CD4-positive, alpha-beta T cell (primary cell): ENCODE measurements around the gene CYTH4. TPM values are rescaled to one million over a fixed set of nuclear protein-coding genes. Genes with fewer than 3 reads are reported as not detected.
A peak's percentile ranks its signal among the peaks of the same experiment; 100 is the strongest.

Experiments used
- ATAC-seq: fragments of 200-7000 bp; cut with Tn5 transposase; one replicate; pipeline ENCODE4 v1.10.0; 2022; ENCODE audit warnings: mild to moderate bottlenecking; ENCODE audit not compliant: poor library complexity
- CTCF ChIA-PET: fragments of 350-600 bp; sonication (Branson Sonifier 250); formaldehyde crosslinking; loops from one replicate; lab custom pipeline; 2021; ENCODE audit warnings: antibody characterized with exemption, inconsistent platforms; lab: Charles Lee
- POLR2A ChIA-PET: fragments of 350-600 bp; sonication (Branson Sonifier 250); formaldehyde crosslinking; loops from one replicate; lab custom pipeline; 2021; ENCODE audit warnings: antibody characterized with exemption, inconsistent platforms; lab: Charles Lee
- DNase-seq, 14 experiments: peaks; one replicate each; pipeline ENCODE4 v3.0.0-alpha.2; 2013 to 2020; ENCODE audit warnings: mixed read lengths in 2 of 14
- H3K27ac ChIP-seq, 2 donors: one replicate each; pipeline versions ENCODE4 v1.5.1 to v1.7.0; 2013; ENCODE audit warnings: low read length in 2 of 2, low read depth in 1 of 2, mild to moderate bottlenecking in 1 of 2
- H3K27me3 ChIP-seq, 2 experiments: 1 replicate in 1 of 2; 2 replicates in 1 of 2; pipeline versions ENCODE4 v1.6.1 to v1.7.0; 2013; ENCODE audit warnings: low read length in 2 of 2, control low read depth in 1 of 2, mild to moderate bottlenecking in 1 of 2, moderate library complexity in 1 of 2; ENCODE audit not compliant: insufficient read depth in 2 of 2, control insufficient read depth in 1 of 2
- H3K36me3 ChIP-seq: one replicate; pipeline ENCODE4 v1.6.1; 2013; ENCODE audit warnings: low read length, control low read depth; ENCODE audit not compliant: insufficient read depth
- H3K4me1 ChIP-seq: one replicate; pipeline ENCODE4 v1.6.1; 2013; ENCODE audit warnings: low read length, control low read depth; ENCODE audit not compliant: insufficient read depth
- H3K4me3 ChIP-seq: one replicate; pipeline ENCODE4 v1.5.1; 2013; ENCODE audit warnings: mild to moderate bottlenecking, low read length, moderate library complexity
- H3K9me3 ChIP-seq, 2 experiments: 1 replicate in 1 of 2; 2 replicates in 1 of 2; pipeline versions ENCODE4 v1.6.1 to v1.7.0; 2013; ENCODE audit warnings: low read length in 2 of 2, mild to moderate bottlenecking in 2 of 2, control low read depth in 1 of 2, moderate library complexity in 1 of 2; ENCODE audit not compliant: control insufficient read depth in 1 of 2, insufficient read depth in 1 of 2
- H3K27ac Mint-ChIP-seq: one replicate; pipeline ENCODE4 v1.8.0; 2020; ENCODE audit warnings: mixed read lengths
- H3K27me3 Mint-ChIP-seq: one replicate; pipeline ENCODE4 v1.8.0; 2021; ENCODE audit warnings: mixed read lengths
- H3K36me3 Mint-ChIP-seq: one replicate; pipeline ENCODE4 v1.8.0; 2021; ENCODE audit warnings: low read depth, mixed read lengths
- H3K4me1 Mint-ChIP-seq: one replicate; pipeline ENCODE4 v1.8.0; 2021; ENCODE audit warnings: low read depth, mixed read lengths
- H3K4me3 Mint-ChIP-seq: one replicate; pipeline ENCODE4 v1.8.0; 2020; ENCODE audit warnings: mild to moderate bottlenecking, mixed read lengths
- H3K9me3 Mint-ChIP-seq: one replicate; pipeline ENCODE4 v1.8.0; 2020; ENCODE audit warnings: mixed read lengths
- intact Hi-C, 2 experiments: fragments of 100-400 bp; cut with DNase I in 1 of 2; cut with micrococcal nuclease in 1 of 2; formaldehyde crosslinking; loops; one replicate each; pipeline versions ENCODE4 v1.15.1 to v1.9.0; 2023 to 2025; cut with DNase I, micrococcal nuclease
- total RNA-seq, 174 experiments: library from RNA in 2 of 174; stranded (reverse) in 2 of 174; gene quantifications; one replicate each; pipeline ENCODE4 v1.2.3 and lab custom pipeline; 2021 to 2026
- TF ChIP-seq, protein P1 (sequence below): fragments of 200-600 bp; IDR thresholded peaks from one replicate; pipeline ENCODE4 v1.8.0; 2022; ENCODE audit warnings: antibody characterized with exemption, mild to moderate bottlenecking

The CYTH4 gene
- total RNA-seq, 2 experiments from 2014 or later, result 134 to 138 TPM

DNA sequence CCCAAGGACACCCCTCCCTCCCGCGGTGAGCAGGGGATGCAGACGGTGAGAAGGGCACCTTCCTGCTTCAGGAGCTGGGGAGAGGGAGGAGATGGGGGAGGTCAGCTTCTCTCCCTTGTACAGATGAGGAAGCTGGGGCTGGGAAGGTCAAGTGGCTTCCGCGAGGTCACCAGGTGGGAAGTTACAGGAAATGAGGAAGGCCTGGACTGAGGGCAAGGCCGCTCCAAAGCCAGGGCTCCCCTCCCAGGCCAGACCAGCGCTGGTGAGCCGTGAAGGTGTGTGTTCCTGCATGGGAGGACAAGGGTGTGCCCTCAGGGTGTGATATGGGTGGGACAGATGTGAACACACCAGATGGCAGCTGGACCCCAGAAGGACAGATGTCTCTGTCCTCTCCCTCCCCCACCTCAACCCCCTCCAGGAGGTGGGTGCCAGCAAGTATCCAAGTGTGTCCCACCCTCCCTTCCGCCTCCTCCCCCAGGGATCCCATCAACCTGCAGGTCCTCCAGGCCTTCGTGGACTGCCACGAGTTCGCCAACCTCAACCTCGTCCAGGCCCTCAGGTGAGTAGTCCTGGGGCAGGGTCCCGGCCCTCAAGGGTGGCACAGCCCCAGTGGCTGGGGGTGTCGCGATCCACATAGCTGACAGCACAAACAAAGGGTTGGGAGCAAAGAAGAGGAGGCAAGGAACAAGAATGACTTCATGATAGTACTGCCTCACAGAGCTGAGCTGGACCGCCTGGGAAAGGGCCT lies 16.6 kb downstream of the CYTH4 start:
- peak overlapping the region; percentile 15 to 31 for H3K27ac ChIP-seq
- no peaks in the 10 kb centered on the region for H3K27me3 ChIP-seq
- Mint-ChIP-seq H3K27me3 (no peaks in the 10 kb centered on the region), H3K4me1 (peaks cover 73% of the 10 kb centered on the region), H3K36me3 (peaks cover 92% of the 10 kb centered on the region), H3K27ac (peak overlapping the region; percentile 95), H3K4me3 (no peak overlapping the region), H3K9me3 (no peaks in the 10 kb centered on the region)
- intact Hi-C loops, result no loop called here
- no peaks in the 10 kb centered on the region for H3K9me3 ChIP-seq
- no peak overlapping the region for H3K4me3 ChIP-seq
- peaks cover 96% of the 10 kb centered on the region for H3K4me1 ChIP-seq
- ChIA-PET POLR2A (interaction anchor here (0.7 to 8.2 kb wide), 2 partner anchors 15 to 1684 kb away, joined by 3 to 82 read pairs; partner anchors contain the start of gene CYTH4), CTCF (interaction anchor here (2.5 kb wide), 1 partner anchor 16 kb away, joined by 10 read pairs; the partner anchor contains the start of gene CYTH4)
- H3K36me3 ChIP-seq, result peaks cover 90% of the 10 kb centered on the region
- ATAC-seq, result no peak
- TF ChIP-seq, protein P1, sequence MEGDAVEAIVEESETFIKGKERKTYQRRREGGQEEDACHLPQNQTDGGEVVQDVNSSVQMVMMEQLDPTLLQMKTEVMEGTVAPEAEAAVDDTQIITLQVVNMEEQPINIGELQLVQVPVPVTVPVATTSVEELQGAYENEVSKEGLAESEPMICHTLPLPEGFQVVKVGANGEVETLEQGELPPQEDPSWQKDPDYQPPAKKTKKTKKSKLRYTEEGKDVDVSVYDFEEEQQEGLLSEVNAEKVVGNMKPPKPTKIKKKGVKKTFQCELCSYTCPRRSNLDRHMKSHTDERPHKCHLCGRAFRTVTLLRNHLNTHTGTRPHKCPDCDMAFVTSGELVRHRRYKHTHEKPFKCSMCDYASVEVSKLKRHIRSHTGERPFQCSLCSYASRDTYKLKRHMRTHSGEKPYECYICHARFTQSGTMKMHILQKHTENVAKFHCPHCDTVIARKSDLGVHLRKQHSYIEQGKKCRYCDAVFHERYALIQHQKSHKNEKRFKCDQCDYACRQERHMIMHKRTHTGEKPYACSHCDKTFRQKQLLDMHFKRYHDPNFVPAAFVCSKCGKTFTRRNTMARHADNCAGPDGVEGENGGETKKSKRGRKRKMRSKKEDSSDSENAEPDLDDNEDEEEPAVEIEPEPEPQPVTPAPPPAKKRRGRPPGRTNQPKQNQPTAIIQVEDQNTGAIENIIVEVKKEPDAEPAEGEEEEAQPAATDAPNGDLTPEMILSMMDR, result no peak
- no peak for DNase-seq

DNA sequence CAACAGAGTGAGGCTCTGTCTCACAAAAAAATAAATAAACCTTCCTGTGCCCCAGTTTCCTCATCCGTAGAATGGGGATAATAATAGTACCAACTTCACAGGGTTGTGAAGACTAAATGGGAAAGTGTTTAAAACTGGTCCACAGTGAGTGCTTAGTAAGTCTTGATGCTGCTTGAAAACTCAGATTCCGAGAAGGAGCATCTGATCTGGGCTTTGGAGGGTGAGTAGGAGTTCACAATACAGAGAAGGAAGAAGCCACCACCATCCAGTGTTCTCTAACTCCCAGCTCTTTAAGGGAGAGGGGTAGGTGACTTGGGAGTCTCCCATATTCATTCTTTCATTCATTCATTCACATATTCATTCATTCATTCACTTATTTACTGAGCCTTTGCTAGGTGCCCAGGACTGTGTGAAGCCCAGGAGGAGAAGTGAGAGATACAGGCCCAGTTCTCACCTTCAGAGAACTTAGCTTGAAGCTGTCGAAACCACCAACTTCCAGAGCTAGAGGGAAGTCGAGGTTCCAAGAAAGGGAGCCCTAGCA lies 17.7 kb downstream of the CYTH4 start:
- ChIA-PET CTCF (interaction anchor here (1.4 to 2.5 kb wide), 2 partner anchors 17 to 41 kb away, joined by 4 to 10 read pairs; partner anchors contain the start of gene CYTH4), POLR2A (interaction anchor here (0.7 to 8.2 kb wide), 10 partner anchors 9 to 1682 kb away, joined by 3 to 82 read pairs (median 4); partner anchors contain the start of genes CYTH4 and RAC2)
- intact Hi-C loops, result no loop called here
- Histone ChIP-seq H3K27ac (peak overlapping the region; percentile 72 to 79), H3K9me3 (no peaks in the 10 kb centered on the region), H3K27me3 (no peaks in the 10 kb centered on the region), H3K4me3 (peak overlapping the region; percentile 15), H3K36me3 (peaks cover 92% of the 10 kb centered on the region), H3K4me1 (peaks cover 99% of the 10 kb centered on the region)
- Mint-ChIP-seq H3K27me3 (no peaks in the 10 kb centered on the region), H3K27ac (peak overlapping the region; percentile 95), H3K9me3 (no peaks in the 10 kb centered on the region), H3K36me3 (peaks cover 93% of the 10 kb centered on the region), H3K4me3 (peak overlapping the region; percentile 15), H3K4me1 (peaks cover 79% of the 10 kb centered on the region)
- DNase-seq, result no peak
- TF ChIP-seq, protein P1, result no peak
- ATAC-seq, result no peak

DNA sequence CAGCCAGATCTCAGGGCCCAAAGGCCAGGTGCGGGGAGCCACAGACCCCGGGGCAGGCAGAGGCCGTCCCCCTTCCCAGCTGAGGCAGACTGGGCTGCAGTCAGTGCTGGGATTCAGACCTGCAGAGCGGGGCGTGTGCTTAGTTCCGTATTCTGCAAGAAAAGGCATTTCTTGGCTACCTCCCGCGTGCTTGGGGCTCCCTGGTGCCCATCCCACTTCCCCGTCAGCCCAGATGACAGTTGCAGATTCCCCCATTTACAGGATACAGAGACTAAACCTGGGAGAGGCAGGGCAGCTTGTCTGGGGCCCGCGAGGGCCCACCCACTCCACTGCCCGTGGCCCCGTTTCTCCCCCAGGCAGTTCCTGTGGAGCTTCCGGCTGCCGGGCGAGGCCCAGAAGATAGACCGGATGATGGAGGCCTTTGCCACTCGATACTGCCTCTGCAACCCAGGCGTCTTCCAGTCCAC lies 18.3 kb downstream of the CYTH4 start:
- POLR2A ChIA-PET, result interaction anchor here (0.6 to 8.2 kb wide), 10 partner anchors 9 to 377 kb away, joined by 3 to 82 read pairs (median 4); partner anchors contain the start of genes CYTH4 and RAC2
- Mint-ChIP-seq H3K9me3 (no peaks in the 10 kb centered on the region), H3K27ac (peak overlapping the region; percentile 95)

More for the DNA sequence above, 18.3 kb downstream of the CYTH4 start:
- H3K4me3 ChIP-seq, result peak overlapping the region; percentile 15
- DNase-seq, result peak in 11 of 14 experiments; percentile 12 to 73 (median 53)
- no peaks in the 10 kb centered on the region for H3K27me3 ChIP-seq
- H3K36me3 ChIP-seq, result peaks cover 92% of the 10 kb centered on the region
- peaks cover 99% of the 10 kb centered on the region for H3K4me1 ChIP-seq
- TF ChIP-seq, protein P1, result no peak
- no peaks in the 10 kb centered on the region for H3K27me3 Mint-ChIP-seq
- peaks cover 79% of the 10 kb centered on the region for H3K4me1 Mint-ChIP-seq
- peak overlapping the region; percentile 72 to 79 for H3K27ac ChIP-seq
- H3K36me3 Mint-ChIP-seq, result peaks cover 93% of the 10 kb centered on the region
- peak overlapping the region; percentile 71 for H3K4me3 Mint-ChIP-seq
- intact Hi-C loops, result no loop called here
- CTCF ChIA-PET, result interaction anchor here (1.4 to 2.5 kb wide), 2 partner anchors 17 to 41 kb away, joined by 4 to 10 read pairs; partner anchors contain the start of gene CYTH4
- no peaks in the 10 kb centered on the region for H3K9me3 ChIP-seq
- peak; percentile 76 for ATAC-seq
